ENCODE measurements around the gene PDSS1. TPM values are rescaled to one million over a fixed set of nuclear protein-coding genes. Genes with fewer than 3 reads are reported as not detected.

The PDSS1 gene
- total and polyA plus RNA-seq, 9 of the 15 experiments (the other 6 are each of a cell fraction or from before 2014, with no cell fraction given): 11.0 to 59.5 (median 45.3) TPM

DNA sequence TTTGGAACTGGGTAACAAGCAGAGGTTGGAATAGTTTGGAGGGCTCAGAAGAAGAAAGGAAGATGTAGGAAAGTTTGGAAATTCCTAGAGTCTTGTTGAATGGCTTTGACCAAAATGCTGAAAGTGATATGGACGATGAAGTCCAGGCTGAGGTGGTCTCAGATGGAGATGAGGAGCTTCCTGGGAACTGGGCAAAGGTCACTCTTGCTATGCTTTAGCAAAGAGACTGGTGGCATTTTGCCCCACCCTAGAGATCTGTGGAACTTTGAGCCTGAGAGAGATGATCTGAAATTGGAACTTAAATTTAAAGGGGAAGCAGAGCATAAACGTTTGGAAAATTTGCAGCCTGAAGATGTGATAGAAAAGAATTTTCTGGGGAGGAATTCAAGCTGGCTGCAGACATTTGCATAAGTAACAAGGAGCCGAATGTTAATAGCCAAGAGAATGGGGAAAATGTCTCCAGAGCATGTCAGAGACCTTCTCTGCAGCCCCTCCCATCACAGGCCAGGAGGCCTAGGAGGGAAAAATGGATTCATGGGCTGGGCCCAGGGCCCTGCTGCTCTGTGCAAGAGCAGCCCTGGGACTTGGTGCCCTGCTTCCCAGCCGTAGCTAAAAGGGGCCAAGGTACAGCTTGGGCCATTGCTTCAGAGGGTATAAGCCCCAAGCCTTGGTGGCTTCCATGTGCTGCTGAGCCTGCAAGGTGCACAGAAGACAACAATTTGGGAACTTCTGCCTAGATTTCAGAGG, 3.6 kb downstream of the PDSS1 start (continued):
- TF ChIP-seq, protein P1, sequence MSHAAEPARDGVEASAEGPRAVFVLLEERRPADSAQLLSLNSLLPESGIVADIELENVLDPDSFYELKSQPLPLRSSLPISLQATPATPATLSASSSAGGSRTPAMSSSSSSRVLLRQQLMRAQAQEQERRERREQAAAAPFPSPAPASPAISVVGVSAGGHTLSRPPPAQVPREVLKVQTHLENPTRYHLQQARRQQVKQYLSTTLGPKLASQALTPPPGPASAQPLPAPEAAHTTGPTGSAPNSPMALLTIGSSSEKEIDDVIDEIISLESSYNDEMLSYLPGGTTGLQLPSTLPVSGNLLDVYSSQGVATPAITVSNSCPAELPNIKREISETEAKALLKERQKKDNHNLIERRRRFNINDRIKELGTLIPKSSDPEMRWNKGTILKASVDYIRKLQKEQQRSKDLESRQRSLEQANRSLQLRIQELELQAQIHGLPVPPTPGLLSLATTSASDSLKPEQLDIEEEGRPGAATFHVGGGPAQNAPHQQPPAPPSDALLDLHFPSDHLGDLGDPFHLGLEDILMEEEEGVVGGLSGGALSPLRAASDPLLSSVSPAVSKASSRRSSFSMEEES (CRISPR knock-in tag; IDR thresholded peaks at IDR 0.05): no peak

DNA sequence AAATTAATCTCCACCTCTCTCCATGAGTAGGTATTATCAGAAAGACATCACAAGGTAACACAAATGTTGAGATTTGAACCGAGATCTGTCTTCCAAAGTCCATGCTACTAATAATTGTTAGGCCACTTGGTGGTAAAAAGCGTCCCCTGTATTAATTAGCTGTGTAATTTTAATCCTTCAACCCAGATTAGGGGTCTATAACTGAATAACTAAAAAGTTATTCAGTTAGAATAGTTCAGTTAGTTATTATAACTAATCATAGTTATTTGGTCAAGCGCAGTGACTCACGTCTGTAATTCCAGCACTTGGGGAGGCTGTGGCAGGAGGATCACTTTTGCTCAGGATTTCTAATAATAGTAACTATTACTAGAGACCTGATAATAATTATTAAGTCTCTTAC, 5.6 kb downstream of the PDSS1 start:
- Histone ChIP-seq H2AFZ (ENCODE audit: low read depth, low read length) (no peak overlapping the region), H4K20me1 (replicated peaks; ENCODE audit: control insufficient read depth, insufficient read depth, low read length) (no peaks in the 10 kb centered on the region), H3K27ac (ENCODE audit: extremely low read depth, low read depth, low read length) (no peak overlapping the region), H3K4me2 (ENCODE audit: insufficient read depth, low read length) (no peak overlapping the region), H3K27me3 (ENCODE audit: control insufficient read depth in 2 of 2, insufficient read depth in 2 of 2, low read length in 2 of 2) (no peaks in the 10 kb centered on the region), H3K4me1 (replicated peaks in 1 of 2; ENCODE audit: control insufficient read depth in 2 of 2, insufficient read depth in 2 of 2, low read length in 2 of 2) (peaks cover 0 to 8% of the 10 kb centered on the region in 2 experiments; a peak in 2 of 5 replicates), H3K9me3 (replicated peaks; ENCODE audit: control insufficient read depth, insufficient read depth, low read depth, low read length) (no peaks in the 10 kb centered on the region), H3K79me2 (ENCODE audit: control insufficient read depth, insufficient read depth, low read length) (peaks cover 54% of the 10 kb centered on the region), H3K9me1 (ENCODE audit: control insufficient read depth, insufficient read depth, low read length) (no peaks in the 10 kb centered on the region), H3K4me3 (no peak overlapping the region), H3K9ac (ENCODE audit: insufficient read depth in 1 of 2, low read depth in 2 of 2, low read length in 2 of 2) (no peak overlapping the region), H3K36me3 (ENCODE audit: control insufficient read depth, insufficient read depth, low read length) (peaks cover 87% of the 10 kb centered on the region)
- ATAC-seq (no peak), FAIRE-seq (no peak), DNase-seq (ENCODE audit: extremely low read depth in 1 of 4, low spot score in 3 of 4) (no peak)
- intact Hi-C loops (cut with micrococcal nuclease) (no loop called here), in situ Hi-C loops (cut with MboI) (no loop called here)
- POLR2A ChIA-PET: no interaction called here
- BruUV-seq (replicated peaks): no TSS peak
- 93% methylated on average over 4 of the region's 4 CpGs for WGBS (ENCODE audit: insufficient coverage, low coverage, missing lambda C conversion rate)
- CTCF ChIA-PET (ENCODE audit: low intra/inter-chr PET ratio): no interaction called here
- TF ChIP-seq TAF7 (tag; IDR thresholded peaks at IDR 0.05): no peak
- TF ChIP-seq, protein P2, sequence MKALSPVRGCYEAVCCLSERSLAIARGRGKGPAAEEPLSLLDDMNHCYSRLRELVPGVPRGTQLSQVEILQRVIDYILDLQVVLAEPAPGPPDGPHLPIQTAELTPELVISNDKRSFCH (CRISPR knock-in tag; IDR thresholded peaks at IDR 0.05): no peak
- TF ChIP-seq, protein P2 (tag; IDR thresholded peaks at IDR 0.05): no peak
- TF ChIP-seq, protein P3, sequence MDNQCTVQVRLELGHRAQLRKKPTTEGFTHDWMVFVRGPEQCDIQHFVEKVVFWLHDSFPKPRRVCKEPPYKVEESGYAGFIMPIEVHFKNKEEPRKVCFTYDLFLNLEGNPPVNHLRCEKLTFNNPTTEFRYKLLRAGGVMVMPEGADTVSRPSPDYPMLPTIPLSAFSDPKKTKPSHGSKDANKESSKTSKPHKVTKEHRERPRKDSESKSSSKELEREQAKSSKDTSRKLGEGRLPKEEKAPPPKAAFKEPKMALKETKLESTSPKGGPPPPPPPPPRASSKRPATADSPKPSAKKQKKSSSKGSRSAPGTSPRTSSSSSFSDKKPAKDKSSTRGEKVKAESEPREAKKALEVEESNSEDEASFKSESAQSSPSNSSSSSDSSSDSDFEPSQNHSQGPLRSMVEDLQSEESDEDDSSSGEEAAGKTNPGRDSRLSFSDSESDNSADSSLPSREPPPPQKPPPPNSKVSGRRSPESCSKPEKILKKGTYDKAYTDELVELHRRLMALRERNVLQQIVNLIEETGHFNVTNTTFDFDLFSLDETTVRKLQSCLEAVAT (IDR thresholded peaks at IDR 0.05): no peak
- TF ChIP-seq ZNF57 (CRISPR knock-in tag; IDR thresholded peaks at IDR 0.05): no peak
- no peak for TF ChIP-seq TSC22D4 (tag; IDR thresholded peaks at IDR 0.05)
- no peak for TF ChIP-seq NR4A1 (CRISPR knock-in tag; IDR thresholded peaks at IDR 0.05)
- TF ChIP-seq NR4A1 (tag; IDR thresholded peaks at IDR 0.05): no peak
- no peak for TF ChIP-seq POLR2AphosphoS2 (IDR thresholded peaks at IDR 0.05; ENCODE audit: low read length)
- TF ChIP-seq, protein P4, sequence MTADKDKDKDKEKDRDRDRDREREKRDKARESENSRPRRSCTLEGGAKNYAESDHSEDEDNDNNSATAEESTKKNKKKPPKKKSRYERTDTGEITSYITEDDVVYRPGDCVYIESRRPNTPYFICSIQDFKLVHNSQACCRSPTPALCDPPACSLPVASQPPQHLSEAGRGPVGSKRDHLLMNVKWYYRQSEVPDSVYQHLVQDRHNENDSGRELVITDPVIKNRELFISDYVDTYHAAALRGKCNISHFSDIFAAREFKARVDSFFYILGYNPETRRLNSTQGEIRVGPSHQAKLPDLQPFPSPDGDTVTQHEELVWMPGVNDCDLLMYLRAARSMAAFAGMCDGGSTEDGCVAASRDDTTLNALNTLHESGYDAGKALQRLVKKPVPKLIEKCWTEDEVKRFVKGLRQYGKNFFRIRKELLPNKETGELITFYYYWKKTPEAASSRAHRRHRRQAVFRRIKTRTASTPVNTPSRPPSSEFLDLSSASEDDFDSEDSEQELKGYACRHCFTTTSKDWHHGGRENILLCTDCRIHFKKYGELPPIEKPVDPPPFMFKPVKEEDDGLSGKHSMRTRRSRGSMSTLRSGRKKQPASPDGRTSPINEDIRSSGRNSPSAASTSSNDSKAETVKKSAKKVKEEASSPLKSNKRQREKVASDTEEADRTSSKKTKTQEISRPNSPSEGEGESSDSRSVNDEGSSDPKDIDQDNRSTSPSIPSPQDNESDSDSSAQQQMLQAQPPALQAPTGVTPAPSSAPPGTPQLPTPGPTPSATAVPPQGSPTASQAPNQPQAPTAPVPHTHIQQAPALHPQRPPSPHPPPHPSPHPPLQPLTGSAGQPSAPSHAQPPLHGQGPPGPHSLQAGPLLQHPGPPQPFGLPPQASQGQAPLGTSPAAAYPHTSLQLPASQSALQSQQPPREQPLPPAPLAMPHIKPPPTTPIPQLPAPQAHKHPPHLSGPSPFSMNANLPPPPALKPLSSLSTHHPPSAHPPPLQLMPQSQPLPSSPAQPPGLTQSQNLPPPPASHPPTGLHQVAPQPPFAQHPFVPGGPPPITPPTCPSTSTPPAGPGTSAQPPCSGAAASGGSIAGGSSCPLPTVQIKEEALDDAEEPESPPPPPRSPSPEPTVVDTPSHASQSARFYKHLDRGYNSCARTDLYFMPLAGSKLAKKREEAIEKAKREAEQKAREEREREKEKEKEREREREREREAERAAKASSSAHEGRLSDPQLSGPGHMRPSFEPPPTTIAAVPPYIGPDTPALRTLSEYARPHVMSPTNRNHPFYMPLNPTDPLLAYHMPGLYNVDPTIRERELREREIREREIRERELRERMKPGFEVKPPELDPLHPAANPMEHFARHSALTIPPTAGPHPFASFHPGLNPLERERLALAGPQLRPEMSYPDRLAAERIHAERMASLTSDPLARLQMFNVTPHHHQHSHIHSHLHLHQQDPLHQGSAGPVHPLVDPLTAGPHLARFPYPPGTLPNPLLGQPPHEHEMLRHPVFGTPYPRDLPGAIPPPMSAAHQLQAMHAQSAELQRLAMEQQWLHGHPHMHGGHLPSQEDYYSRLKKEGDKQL (CRISPR knock-in tag; IDR thresholded peaks at IDR 0.05; ENCODE audit: borderline replicate concordance): no peak
- no peak for TF ChIP-seq EGR1 (conservative IDR thresholded peaks at IDR 0.05)

Measured in K562 (cell line).